Lower lobe of right lung (tissue), 2 donors: Measurements from ENCODE around the gene TRPV4. TPM values are rescaled to one million over a fixed set of nuclear protein-coding genes. Genes with fewer than 3 reads are reported as not detected.

Source experiments
- ATAC-seq, 2 donors: fragments of 200-7000 bp; cut with Tn5 transposase; one replicate each; pipeline ENCODE4 v1.9.1; 2020 to 2022; ENCODE audit warnings: mild to moderate bottlenecking in 2 of 2, moderate library complexity in 2 of 2
- DNase-seq: peaks from one replicate; pipeline ENCODE4 v3.0.0-alpha.2; 2020
- H3K27ac ChIP-seq: fragments of 200-600 bp; one replicate; pipeline ENCODE4 v1.8.0; 2022
- H3K27me3 ChIP-seq: fragments of 200-600 bp; one replicate; pipeline ENCODE4 v1.8.0; 2022; ENCODE audit warnings: low read depth
- H3K36me3 ChIP-seq: fragments of 200-600 bp; one replicate; pipeline ENCODE4 v1.8.0; 2022; ENCODE audit warnings: mild to moderate bottlenecking
- H3K4me1 ChIP-seq: fragments of 200-600 bp; one replicate; pipeline ENCODE4 v1.8.0; 2022
- H3K4me3 ChIP-seq: fragments of 200-600 bp; one replicate; pipeline ENCODE4 v1.8.0; 2022; ENCODE audit warnings: mild to moderate bottlenecking
- H3K9me3 ChIP-seq: fragments of 200-600 bp; one replicate; pipeline ENCODE4 v1.8.0; 2022
- intact Hi-C: fragments of 100-400 bp; cut with DNase I; formaldehyde crosslinking; loops from one replicate; pipeline ENCODE4 v1.11.0; 2022
- total RNA-seq: library from RNA; stranded (reverse); fragmentation: NEBNext Ultra II Directional; extraction: Animal tissue kit (Norgen Biotek cat#: 25700); gene quantifications from one replicate; pipeline ENCODE4 v1.2.1, GENCODE V29; 2021
- TF ChIP-seq, protein P1 (sequence below): fragments of 200-600 bp; IDR thresholded peaks from one replicate; pipeline ENCODE4 v1.8.0; 2022; ENCODE audit warnings: antibody characterized with exemption, mild to moderate bottlenecking
- donor health status: DM: no; HTN: yes; CAD: no; lungs with severe emphysema.

The TRPV4 gene
- total RNA-seq, 1 donor from 2014 or later, result 7.7 TPM

GRCh38 chr12:109800536-109800935 is 32.7 kb downstream of the TRPV4 start:
- intact Hi-C loops, result no loop called here
- no peak overlapping the region for H3K27ac ChIP-seq
- H3K27me3 ChIP-seq, result no peaks in the 10 kb centered on the region
- no peak for ATAC-seq
- H3K4me1 ChIP-seq, result no peaks in the 10 kb centered on the region
- H3K4me3 ChIP-seq, result no peak overlapping the region
- no peak for DNase-seq
- no peaks in the 10 kb centered on the region for H3K36me3 ChIP-seq
- TF ChIP-seq, protein P1, sequence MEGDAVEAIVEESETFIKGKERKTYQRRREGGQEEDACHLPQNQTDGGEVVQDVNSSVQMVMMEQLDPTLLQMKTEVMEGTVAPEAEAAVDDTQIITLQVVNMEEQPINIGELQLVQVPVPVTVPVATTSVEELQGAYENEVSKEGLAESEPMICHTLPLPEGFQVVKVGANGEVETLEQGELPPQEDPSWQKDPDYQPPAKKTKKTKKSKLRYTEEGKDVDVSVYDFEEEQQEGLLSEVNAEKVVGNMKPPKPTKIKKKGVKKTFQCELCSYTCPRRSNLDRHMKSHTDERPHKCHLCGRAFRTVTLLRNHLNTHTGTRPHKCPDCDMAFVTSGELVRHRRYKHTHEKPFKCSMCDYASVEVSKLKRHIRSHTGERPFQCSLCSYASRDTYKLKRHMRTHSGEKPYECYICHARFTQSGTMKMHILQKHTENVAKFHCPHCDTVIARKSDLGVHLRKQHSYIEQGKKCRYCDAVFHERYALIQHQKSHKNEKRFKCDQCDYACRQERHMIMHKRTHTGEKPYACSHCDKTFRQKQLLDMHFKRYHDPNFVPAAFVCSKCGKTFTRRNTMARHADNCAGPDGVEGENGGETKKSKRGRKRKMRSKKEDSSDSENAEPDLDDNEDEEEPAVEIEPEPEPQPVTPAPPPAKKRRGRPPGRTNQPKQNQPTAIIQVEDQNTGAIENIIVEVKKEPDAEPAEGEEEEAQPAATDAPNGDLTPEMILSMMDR, result no peak
- no peaks in the 10 kb centered on the region for H3K9me3 ChIP-seq

GRCh38 chr12:109798691-109799090 is 34.5 kb downstream of the TRPV4 start:
- H3K27ac ChIP-seq, result no peak overlapping the region
- no peaks in the 10 kb centered on the region for H3K27me3 ChIP-seq
- intact Hi-C loops, result no loop called here
- no peaks in the 10 kb centered on the region for H3K4me1 ChIP-seq
- no peaks in the 10 kb centered on the region for H3K9me3 ChIP-seq
- ATAC-seq (no peak), DNase-seq (no peak)
- TF ChIP-seq, protein P1, result no peak
- no peaks in the 10 kb centered on the region for H3K36me3 ChIP-seq
- no peak overlapping the region for H3K4me3 ChIP-seq

- ATAC-seq, result no peak
- intact Hi-C loops, result no loop called here
- TF ChIP-seq, protein P1, result no peak
- DNase-seq, result no peak
- Histone ChIP-seq H3K4me3 (no peak overlapping the region), H3K27me3 (no peaks in the 10 kb centered on the region), H3K9me3 (no peaks in the 10 kb centered on the region), H3K36me3 (no peaks in the 10 kb centered on the region), H3K27ac (no peak overlapping the region), H3K4me1 (no peaks in the 10 kb centered on the region)
These were observed 35.1 kb downstream of the TRPV4 start for GRCh38 chr12:109797905-109798669.

DNA sequence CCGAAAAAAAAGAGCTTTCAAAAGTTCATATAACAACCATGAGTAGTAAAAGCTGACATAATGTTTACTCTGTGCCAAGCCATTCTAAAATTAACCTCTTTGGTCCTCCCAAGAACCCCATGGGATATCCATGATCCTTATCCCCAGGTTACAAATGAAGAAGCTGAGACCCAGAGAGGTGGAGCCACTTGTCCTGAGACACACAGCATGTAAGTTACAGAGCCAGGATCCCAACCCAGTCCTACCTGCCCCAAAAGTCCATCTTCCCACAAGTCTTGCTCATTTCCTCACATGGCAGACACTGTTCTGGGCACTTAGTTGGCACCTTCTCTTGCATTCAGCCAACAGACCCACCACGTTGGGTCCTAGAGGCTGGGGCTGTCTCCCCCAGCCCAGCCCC is 37.1 kb downstream of the TRPV4 start:
- Histone ChIP-seq H3K27me3 (no peaks in the 10 kb centered on the region), H3K4me1 (no peaks in the 10 kb centered on the region)

DNA sequence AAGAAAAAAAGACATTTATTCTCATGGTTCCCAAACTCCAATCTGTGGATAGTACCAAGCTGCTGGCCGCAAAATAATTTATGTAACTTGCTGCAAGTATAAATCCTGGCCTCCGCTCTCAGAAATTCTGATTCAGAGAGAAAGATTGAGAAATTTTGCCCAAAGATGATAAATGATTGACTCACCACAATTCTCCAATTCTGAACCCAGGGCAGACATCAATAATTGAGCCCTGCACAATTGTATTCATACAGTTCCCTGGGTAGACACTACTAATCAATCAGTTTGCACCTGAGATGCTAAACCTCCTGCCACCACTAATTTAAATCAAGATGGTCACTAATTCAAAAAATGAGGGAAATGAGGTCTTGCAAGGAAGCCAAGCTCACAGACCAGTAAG is 38.2 kb downstream of the TRPV4 start:
- H3K4me3 ChIP-seq, result no peak overlapping the region
- no peak for ATAC-seq
- no peaks in the 10 kb centered on the region for H3K9me3 ChIP-seq
- no peaks in the 10 kb centered on the region for H3K36me3 ChIP-seq
- DNase-seq, result no peak
- intact Hi-C loops, result no loop called here
- H3K27me3 ChIP-seq, result no peaks in the 10 kb centered on the region
- TF ChIP-seq, protein P1, result no peak
- no peaks in the 10 kb centered on the region for H3K4me1 ChIP-seq
- H3K27ac ChIP-seq, result no peak overlapping the region

More for the DNA sequence above, 37.1 kb downstream of the TRPV4 start:
- Histone ChIP-seq H3K27ac (no peak overlapping the region), H3K4me3 (no peak overlapping the region), H3K36me3 (no peaks in the 10 kb centered on the region), H3K9me3 (no peaks in the 10 kb centered on the region)
- TF ChIP-seq, protein P1, result no peak
- ATAC-seq (no peak), DNase-seq (no peak)
- intact Hi-C loops, result no loop called here
